Glomerular visceral epithelial cell (primary cell): ENCODE results near the gene SLC44A4.
"Not testable (repeated sequence)": the region's sequence is repeated elsewhere in the genome, so short reads cannot be mapped to it uniquely, and the experiment has no call there.

Experiments
- DNase-seq: peaks from one replicate; pipeline ENCODE4 v3.0.0-alpha.2; 2016; ENCODE audit errors: extremely low spot score

Gene SLC44A4

DNA sequence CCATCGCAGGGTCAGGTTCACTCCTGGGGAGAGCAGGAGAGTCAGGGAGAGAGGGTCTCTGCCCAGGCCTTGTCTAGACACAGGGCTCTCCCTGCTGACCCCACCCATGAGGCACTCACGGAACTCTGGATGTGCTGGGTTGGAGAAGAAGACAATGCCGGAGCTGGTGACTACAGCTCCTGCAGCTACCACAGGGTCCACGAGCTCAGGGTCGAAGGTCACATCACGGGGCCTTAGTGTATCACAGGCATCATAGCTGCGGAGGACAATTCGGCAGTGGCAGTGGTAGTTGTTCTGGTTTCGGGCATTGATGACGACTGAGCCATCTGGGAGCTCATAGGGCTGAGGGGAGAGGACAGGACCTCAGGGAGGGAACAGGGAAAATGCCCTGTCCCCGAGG is 18.9 kb downstream of the SLC44A4 start:
- no peak for DNase-seq

- DNase-seq, result no peak
Observed at GRCh38 chr6:31858707-31859106, 20.1 kb downstream of the SLC44A4 start.

DNA sequence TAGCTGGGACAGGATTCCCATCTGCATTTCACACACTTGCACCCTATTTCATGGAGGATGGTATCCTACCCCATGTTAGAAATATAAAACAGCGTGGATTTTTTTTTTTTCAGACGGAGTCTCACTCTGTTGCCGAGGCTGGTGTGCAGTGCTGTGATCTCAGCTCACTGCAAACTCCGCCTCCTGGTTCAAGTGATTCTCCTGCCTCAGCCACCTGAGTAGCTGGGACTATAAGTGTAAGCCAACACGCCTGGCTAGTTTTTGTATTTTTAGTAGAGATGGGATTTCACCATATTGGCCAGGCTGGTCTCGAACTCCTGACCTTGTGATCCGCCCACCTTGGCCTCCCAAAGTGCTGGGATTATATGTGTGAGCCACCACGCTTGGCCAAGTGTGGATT is 21.0 kb downstream of the SLC44A4 start:
- not testable (repeated sequence) for DNase-seq

DNA sequence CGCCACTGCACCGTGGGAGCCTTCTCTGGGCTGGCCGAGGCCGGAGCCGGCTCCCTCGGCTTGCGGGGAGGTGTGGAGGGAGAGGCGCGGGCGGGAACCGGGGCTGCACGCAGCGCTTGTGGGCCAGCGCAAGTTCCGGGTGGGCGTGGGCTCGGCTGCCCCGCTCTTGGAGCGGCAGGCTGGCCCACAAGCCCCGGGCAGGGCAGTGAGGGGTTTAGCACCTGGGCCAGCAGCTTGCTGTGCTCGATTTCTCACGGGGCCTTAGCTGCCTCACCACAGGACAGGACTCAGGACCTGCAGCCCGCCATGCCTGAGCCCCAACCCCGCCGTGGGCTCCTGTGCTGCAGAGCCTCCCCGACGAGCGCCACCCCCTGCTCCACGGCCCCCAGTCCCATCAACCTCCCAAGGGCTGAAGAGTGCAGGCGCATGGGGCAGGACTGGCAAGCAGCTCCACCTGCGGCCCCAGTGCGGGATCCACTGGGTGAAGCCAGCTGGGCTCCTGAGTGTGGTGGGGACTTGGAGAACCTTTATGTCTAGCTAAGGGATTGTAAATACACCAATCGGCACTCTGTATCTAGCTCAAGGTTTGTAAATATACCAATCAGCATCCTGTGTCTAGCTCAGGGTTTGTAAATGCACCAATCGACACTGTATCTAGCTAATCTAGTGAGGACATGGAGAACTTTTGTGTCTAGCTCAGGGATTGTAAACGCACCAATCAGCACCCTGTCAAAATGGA is 26.6 kb downstream of the SLC44A4 start:
- DNase-seq, result not testable (repeated sequence)

- peak; percentile 71 for DNase-seq
Observed at GRCh38 chr6:31851485-31851832, 27.3 kb downstream of the SLC44A4 start.

DNA sequence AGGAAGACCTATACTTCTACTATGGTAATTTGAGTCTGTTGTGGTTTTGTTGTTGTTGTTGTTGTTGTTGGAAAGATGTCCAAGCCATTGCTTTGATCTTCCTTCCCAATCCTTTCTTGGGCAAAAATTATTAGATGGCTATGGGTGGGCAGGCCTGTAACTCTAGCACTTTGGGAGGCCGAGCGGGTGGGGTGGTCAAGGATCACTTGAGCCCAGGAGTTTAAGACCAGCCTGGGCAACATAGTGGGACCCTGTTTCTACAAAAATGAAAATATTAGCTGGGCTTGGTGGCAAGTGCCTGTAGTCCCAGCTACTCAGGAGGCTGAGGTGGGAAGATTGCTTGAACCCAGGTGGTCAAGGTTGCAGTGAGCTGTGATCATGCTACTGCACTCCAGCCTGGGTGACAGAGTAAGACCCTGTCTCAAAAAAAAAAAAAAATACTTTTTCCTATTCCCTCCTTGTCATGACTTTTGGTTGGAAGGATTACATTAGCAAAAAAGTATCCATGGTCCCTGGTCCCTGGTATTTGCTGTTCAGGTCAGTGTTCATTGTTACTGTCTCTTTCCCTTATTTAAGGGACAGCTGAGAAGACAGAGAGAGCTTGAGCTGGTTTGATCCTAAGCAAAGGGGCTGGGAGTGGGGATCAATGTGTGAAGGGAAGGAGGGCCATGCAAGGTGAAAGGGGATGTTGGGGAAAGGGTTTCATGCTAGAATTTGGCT is 27.9 kb downstream of the SLC44A4 start:
- DNase-seq, result no peak

- DNase-seq, result no peak
Observed at GRCh38 chr6:31847276-31847978, 31.4 kb downstream of the SLC44A4 start.

- DNase-seq, result no peak
Observed at GRCh38 chr6:31844507-31844906, 34.3 kb downstream of the SLC44A4 start.

GRCh38 chr6:31842053-31842452 is 36.7 kb downstream of the SLC44A4 start:
- DNase-seq, result no peak

GRCh38 chr6:31839779-31840126 is 39.0 kb downstream of the SLC44A4 start:
- not testable (repeated sequence) for DNase-seq

- no peak for DNase-seq
Observed at GRCh38 chr6:31838968-31839367, 39.8 kb downstream of the SLC44A4 start.

GRCh38 chr6:31838114-31838553 is 40.7 kb downstream of the SLC44A4 start:
- not testable (repeated sequence) for DNase-seq

DNA sequence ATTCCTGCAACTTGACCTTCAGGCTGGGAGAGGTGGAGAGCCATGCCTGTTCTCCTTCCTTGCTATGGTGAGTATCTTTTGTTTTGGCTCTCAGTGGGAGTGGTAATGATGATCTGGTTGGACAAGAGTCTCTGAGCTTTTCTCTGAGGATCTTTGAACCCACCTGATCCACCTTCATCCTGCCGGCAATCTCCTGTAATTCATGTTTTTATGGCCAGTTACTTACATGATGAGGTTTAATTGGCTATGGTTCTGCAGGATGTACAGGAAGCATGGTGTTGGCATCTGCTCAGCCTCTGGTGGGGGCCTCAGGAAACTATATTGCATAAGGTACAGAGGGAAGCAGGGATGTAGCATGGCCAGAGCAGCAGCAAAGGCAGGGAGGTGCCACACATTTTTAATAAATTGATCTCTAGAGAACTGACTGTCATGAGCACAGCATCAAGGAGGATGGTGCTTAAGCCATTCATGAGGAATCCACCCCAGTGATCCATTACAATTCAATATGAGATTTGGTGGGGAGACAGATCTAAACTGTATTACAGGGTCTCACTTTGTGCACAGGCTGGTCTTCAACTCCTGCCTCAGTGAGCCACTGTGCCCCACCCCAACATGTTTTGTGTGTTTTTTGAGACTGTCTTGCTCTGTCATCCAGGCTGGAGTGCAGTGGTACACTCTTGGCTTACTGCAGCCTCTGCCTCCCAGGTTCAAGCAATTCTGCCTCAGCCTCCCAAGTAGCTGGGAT is 41.3 kb downstream of the SLC44A4 start:
- DNase-seq, result no peak

DNA sequence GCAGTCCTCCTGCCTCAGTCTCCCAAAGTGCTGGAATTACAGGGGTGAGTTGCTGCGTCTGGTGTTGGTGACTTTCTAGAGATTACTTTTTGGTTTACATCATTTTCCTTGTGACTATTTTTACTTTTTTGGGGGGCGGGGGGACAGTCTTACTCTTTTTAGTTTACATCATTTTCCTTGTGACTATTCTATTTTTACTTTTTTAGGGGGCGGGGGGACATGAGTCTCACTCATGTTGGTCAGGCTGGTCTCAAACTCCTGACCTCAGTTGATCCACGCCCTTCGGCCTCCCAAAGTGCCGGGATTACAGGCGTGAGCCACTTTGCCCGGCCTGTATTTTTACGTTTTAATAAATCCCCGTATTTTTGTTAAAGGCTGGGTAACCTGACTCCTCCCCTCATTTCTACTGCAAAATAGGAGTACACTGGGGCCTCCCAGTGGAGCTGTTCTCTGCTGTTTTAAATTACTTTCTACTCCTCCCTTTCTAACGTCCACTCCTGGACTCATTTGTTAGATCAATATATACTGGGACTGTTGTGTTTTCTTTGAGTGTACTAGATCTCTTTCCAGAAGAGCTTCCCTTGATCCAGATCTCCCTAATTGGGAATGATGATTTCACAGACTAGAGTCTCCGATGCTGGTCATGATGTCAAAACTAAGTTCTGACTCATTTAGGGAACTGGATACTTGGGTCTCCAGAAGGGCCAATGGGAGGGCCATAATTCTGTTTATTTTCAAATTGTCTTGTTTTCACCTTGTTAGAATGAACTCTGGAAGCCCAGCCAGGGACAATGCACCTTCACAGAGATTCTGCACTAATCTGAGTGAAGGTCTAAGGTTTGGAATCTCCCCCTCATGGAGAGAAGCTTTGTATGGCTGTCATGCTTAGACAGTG is 42.1 kb downstream of the SLC44A4 start:
- no peak for DNase-seq

DNA sequence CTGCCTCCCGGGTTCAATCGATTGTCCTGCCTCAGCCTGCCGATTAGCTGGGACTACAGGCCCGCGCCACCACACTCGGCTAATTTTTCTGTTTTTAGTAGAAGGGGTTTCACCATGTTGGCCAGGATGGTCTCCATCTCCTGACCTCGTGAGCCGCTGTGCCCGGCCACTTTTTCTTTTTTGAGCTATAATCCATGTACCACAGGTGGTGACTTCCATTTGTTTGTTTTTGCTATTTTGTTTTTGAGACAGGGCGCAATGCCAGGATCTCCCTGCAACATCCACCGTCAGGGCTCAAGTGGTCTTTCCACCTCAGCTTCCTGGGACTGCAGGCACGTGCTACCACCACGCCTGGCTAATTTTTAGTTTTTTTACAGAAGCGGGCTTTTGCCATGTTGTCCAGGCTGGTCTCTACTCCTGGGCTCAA is 42.7 kb downstream of the SLC44A4 start:
- DNase-seq, result no peak

DNA sequence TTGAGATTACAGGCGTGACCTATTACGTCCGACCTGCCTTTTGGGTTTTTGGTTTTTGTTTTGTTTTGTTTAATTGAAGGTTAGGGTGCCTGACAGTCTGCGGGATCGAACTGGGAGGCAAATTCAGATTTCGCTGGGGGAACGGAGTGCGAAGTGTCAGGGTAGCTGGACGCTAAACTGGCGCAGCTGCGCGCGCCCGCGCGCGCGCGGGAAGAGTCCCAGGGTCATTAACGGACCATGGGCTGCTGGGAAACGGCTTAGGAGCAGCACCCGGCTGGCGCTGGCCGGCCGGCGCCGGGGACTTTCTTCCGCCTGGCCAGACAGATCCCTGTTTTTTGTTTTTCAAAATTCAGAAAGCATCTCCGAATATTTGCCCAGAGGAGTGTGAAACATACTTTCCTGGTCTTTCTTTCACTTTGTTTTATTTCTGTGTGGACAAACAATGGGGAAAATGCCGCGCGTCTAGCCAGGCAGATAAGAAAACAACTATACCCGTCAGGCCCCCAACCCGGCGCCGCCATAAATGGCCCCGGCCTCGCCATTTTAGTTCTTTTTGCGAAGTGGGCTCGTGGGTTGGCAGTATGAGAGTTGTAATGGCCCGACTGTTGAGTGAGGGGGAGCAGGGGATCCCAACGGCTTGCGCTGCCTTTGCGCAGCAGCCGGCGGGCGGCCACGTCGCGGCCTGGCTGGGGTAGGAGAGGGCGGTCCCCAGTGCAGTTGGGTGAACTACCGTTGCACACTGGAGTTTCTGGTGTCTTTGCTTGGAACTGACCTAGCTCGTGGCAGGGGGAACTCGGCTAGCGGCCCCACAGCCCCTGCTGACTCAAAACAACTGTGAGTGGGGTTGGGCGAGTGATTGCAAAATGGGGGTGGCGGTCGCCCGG is 44.2 kb downstream of the SLC44A4 start:
- DNase-seq, result peak; percentile 88

- DNase-seq, result no peak
Observed at GRCh38 chr6:31831350-31832215, 47.2 kb downstream of the SLC44A4 start.

DNA sequence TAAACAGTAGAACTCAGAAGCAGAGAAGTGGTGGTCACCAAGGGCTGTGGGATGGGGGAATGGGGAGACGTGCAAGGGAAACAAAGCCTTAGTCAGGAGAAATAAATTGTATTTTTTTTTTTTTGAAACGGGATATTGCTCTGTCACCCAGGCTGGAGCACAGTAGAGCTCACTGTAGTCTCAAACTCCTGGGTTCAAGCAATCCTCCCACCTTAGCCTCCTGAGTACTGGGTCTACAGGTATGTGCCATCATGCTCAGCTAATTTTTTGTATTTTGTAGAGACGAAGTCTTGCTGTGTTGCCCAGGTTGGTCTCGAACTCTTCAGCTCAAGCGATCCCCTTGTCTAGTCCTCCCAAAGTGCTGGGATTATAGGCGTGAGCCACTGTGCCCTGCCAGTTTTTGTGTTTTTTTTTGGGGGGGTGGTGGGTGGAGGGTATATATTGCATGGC is 47.9 kb downstream of the SLC44A4 start:
- no peak for DNase-seq
